Skin epidermis (tissue), 12 donors: ENCODE data around the gene CGREF1.
"Not testable (repeated sequence)": the region's sequence is repeated elsewhere in the genome, so short reads cannot be mapped to it uniquely, and the experiment has no call there.

Source experiments
- H3K27ac ChIP-seq, 21 experiments: fragments of 200-600 bp; sonication (generic) in 11 of 21; one replicate each; pipeline ENCODE4 v1.5.0; 2020; ENCODE audit warnings: mild to moderate bottlenecking in 3 of 21, inconsistent platforms in 2 of 21, moderate library complexity in 2 of 21
- H3K4me3 ChIP-seq, 7 experiments: fragments of 200-600 bp; sonication (generic) in 2 of 7; one replicate each; pipeline ENCODE4 v1.5.0; 2020; ENCODE audit warnings: inconsistent platforms in 2 of 7, mild to moderate bottlenecking in 2 of 7, moderate library complexity in 1 of 7

CGREF1 gene

DNA sequence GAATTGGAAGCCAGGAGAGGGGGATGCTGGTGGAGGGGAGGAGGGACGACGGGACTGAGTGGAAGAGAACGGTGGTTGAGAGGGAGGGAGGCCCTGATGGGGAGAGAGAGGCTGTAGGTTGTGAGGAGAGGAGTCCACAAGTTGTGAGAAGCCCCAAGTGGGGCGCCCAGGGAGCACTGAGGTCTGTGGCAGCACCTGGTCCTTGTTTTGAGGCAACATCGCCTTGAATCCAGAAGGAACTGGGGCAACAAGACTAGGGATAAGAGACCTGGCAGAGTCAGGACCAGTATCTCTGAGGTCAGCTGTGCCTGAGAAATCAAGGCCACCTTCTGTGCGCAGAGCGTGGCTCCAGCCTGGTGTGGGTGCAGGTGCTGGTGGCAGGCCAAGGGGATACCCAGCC lies 19.2 kb upstream of the CGREF1 start:
- H3K4me3 ChIP-seq: no peak overlapping the region
- H3K27ac ChIP-seq: no peak overlapping the region

DNA sequence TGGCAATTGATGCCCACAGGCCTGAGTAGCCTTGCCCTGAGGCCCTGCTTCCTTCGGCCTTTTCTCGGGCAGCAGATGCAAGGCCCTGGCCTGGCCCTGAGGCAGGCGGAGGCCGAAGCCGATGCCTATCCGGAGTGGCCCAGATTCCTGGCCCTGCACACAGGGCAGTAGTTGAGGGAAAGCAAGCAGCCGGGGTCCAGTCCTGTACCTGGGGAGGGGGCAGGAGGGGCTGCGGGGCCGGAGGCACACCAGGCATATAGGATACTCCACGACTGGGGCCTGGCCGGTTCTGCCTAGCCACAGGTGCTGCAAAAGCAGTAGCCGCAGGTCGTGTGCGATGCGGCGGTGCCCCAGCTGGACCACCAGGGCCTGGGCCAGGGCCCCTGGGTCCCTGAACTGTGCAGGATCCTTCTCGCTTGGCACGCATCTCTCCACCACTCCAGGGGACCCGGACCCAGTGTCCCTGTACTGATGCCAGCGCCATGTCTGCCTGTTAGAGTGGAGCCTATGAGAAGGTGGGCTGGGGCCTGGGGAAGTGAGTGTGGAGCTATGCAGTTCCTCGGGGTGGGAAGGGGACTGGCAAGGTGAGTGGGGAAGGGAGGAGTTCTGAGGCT lies 18.5 kb upstream of the CGREF1 start:
- H3K27ac ChIP-seq: no peak overlapping the region
- no peak overlapping the region for H3K4me3 ChIP-seq

DNA sequence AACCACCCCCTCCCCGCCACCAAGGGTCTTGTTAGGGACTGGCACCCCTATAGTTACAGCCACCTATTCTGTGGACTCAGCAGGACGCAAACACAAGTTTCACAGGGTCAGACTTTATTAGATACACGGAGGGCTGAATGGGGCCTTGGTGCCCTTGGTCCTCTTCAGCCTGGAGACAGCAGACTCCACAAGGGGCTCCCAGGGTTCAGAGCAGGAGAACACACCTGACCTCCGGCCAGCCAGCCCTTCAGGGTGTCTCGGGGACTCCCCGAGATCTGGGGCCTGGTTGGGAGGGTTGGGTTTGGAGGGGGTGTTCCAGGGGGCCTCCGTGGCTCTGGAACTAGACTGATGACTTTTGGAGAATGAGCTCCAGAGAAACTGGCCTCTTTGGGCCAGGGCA lies 17.8 kb upstream of the CGREF1 start:
- H3K4me3 ChIP-seq: no peak overlapping the region
- H3K27ac ChIP-seq: no peak overlapping the region

DNA sequence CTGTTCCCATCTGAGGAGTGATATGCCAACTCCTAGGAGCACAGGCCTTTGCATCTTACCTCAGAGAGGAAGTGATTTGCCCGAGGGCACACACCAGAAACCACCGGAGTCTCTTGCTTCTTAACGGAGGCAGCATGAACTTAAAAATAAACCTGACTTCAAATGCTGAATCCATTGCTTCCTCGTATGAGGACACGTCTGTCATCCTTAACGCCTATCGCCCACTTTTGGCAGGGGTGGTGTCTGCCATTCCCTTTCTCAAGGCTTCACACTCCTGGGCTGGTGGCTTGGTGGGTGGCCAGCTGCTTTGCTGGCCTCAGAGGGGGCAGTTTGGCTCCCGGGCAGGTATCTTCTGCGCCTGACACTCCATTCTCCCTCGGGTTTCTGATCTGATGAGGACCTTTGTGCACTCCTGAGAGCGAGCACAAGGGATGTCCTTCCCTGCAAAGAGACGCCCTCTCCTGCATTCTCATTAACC lies 16.6 kb upstream of the CGREF1 start:
- Histone ChIP-seq H3K4me3 (no peak overlapping the region), H3K27ac (no peak overlapping the region)

- Histone ChIP-seq H3K27ac (peak overlapping the region in 11 of 21 experiments; percentile 66 to 95 (median 88)), H3K4me3 (peak overlapping the region; percentile 80 to 98 (median 97))
These were observed 16.0 kb upstream of the CGREF1 start for GRCh38 chr2:27134781-27135477.

DNA sequence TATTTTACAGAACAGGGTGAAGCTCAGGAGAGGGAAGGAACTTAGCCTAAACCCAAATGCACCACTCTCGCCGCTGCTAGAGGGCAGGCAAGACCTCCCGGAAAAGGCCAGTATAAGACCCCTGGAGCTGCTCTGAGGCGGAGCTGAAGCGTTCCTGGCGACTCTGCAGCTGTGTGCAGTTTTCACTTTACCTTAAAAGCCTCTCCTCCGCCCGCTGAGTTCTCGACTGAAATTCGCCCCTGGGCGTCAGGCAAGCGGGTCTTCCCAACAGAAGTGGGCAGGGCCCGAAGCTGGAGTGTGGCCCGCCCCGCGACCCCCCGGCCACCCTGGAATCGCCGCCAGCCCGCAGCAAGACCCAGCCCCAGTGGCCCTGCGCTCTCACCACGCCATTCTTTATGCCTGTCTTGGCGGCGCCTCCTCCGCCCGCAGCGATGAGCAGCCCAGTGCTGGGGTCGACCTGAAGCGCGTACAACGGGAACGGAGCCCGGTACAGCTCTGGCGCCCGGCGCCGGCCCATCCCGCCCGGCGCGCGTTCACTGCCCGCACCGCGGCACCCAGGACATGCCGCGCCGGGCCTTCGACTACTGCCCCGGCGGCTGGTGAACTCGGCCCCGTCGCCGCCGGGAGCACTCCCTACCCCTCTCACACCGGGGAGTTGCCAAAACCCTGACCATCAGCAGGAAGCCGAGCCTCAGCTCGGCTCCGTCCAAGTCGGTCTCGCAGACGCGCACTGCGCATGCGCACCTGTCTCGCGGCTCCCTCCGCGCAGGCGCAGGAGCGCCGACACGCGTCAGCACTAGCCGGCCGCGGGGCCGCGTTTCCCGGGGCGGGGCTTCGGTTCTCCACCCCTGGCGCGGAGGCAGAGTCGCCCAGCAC lies 15.2 kb upstream of the CGREF1 start, which contains the start of gene PREB:
Gene PREB, minus strand, starts transcription at position 732 of the 876 bp plus-strand sequence. Its CDS starts 215 bp downstream, at position 517.
- Histone ChIP-seq H3K27ac (peak within 1 kb of the TSS; percentile 78 to 98 (median 88)), H3K4me3 (peak within 1 kb of the TSS; percentile 80 to 98 (median 97))

- peak overlapping the region; percentile 80 to 98 (median 97) for H3K4me3 ChIP-seq
- peak overlapping the region in 14 of 21 experiments; percentile 79 to 98 (median 90) for H3K27ac ChIP-seq
These were observed 14.4 kb upstream of the CGREF1 start for GRCh38 chr2:27133195-27133875.

DNA sequence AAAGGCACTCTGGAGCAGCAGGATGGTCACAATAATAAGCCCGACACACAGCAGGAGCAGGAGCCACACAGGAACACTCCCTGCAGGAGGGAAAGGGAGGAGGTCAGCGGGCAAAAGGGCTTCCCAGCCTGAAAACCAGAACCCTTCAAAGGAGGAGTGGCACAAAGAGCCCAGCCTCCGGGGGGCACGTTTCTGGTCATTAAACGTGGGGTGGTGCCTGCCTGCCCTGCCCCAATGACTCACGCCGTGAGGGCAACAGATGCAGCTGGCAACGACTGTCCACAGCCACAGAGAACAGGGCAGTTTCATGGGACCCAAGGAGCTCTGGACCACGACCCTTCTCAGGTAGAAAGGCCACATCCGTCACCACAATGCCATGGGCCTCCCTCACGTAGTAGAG lies 12.5 kb upstream of the CGREF1 start:
- no peak overlapping the region for H3K4me3 ChIP-seq

DNA sequence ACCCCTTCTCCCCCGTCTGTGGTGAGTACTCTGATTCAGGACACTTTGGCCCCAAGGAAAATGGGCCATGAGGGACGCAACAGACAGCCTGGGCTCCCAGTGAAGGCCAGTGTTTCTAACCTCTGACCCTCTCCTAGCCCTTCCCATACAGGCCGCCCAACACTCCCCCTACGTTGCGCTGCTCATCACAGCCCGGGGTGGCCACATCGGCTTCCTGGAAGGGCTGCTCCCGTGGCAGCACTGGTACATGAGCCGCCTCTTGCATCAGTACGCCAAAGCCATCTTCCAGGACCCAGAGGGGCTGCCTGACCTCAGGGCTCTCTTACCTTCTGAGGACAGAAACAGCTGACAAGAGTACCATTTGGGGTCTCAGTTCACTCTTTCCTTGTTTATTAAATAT lies 11.5 kb upstream of the CGREF1 start:
- Histone ChIP-seq H3K4me3 (no peak overlapping the region), H3K27ac (no peak overlapping the region)

More for the DNA sequence above, 12.5 kb upstream of the CGREF1 start:
- H3K27ac ChIP-seq: no peak overlapping the region

- H3K4me3 ChIP-seq: no peak overlapping the region
- no peak overlapping the region for H3K27ac ChIP-seq
These were observed 10.0 kb upstream of the CGREF1 start for GRCh38 chr2:27128668-27129571.

GRCh38 chr2:27127883-27128667 lies 9.1 kb upstream of the CGREF1 start:
- H3K27ac ChIP-seq: no peak overlapping the region
- H3K4me3 ChIP-seq: no peak overlapping the region

- no peak overlapping the region for H3K27ac ChIP-seq
These were observed 7.4 kb upstream of the CGREF1 start for GRCh38 chr2:27126252-27126710.

DNA sequence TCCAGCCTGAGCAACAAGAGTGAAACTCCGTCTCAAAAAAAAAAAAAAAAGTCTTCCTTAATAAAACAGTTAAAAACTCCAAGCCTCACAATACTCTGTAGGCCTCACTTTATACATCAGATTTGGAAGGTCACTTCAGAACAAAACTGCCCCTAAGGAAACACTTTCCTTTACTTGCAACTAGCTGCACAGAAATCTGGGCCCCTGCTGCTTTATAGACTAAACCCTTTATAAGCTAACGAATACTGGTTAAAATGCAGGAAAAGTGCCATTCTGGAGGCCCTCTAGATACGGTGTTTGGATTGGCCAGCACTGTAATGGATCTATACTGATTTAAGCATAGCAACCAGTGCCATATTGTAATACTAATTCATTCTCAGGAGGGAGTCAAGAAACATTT lies 6.2 kb upstream of the CGREF1 start:
- H3K27ac ChIP-seq: no peak overlapping the region
- no peak overlapping the region for H3K4me3 ChIP-seq

More at GRCh38 chr2:27126252-27126710, 7.4 kb upstream of the CGREF1 start:
- no peak overlapping the region for H3K4me3 ChIP-seq

- Histone ChIP-seq H3K4me3 (peak within 1 kb of the TSS; percentile 36 to 72 (median 50)), H3K27ac (peak within 1 kb of the TSS in 16 of 21 experiments; percentile 9 to 81 (median 47))
These were observed 4.6 kb upstream of the CGREF1 start, which contains the start of gene ABHD1 for GRCh38 chr2:27123302-27124150. Gene ABHD1, plus strand, starts transcription at chr2:27123815. Its CDS starts 134 bp downstream, at chr2:27123949.

DNA sequence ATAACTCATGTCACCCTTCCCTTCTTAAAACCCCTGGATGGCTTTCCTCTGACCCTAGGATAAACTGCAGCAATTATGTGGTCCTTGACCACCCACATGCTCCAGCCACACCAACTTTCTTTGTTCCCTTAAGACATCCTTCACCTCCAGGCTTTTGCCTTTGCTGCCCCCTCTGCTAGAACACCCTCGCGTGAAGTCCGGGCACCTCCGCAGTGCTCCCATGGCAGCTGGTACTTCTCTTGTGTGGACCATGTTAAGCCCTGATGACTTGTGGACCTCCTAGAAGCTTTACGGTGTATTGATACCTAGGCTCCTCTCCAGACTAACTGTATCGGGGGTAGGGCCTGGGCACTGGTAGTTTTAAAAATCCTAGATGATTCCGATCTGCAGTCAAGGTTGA lies 3.9 kb upstream of the CGREF1 start:
- peak overlapping the region in 2 of 21 experiments; percentile 39 to 40 for H3K27ac ChIP-seq
- peak overlapping the region in 2 of 7 experiments; percentile 64 to 72 for H3K4me3 ChIP-seq

DNA sequence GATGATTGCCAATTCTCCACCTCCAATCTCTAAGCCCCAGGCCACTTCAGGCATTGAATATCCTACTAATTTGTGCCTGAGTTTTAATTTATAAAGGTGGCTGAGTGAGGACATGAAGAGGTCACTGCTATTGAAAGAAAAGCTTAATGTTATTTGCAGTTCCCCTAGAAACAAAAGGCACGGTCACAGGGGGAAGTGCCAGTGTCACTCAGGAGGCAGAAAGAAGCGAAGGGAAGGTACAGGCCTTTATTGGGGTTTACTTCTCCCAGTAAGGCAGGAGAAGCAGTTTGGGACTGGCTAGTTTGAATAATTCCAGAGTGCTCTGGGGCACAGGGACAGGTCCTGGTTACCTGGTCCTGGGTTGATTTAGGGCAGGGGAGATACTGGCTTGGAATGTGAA lies 3.0 kb upstream of the CGREF1 start:
- no peak overlapping the region for H3K4me3 ChIP-seq
- H3K27ac ChIP-seq: no peak overlapping the region

- H3K4me3 ChIP-seq: peak overlapping the region in 4 of 7 experiments; percentile 30 to 53 (median 42)
These were observed 372 bp upstream of the CGREF1 start for GRCh38 chr2:27119330-27119670.

More at GRCh38 chr2:27119330-27119670, 372 bp upstream of the CGREF1 start:
- H3K27ac ChIP-seq: not testable (repeated sequence)
